T follicular helper cell (primary cell): ENCODE measurements around the gene R3HCC1L.
"Not testable (repeated sequence)": the region's sequence is repeated elsewhere in the genome, so short reads cannot be mapped to it uniquely, and the experiment has no call there.

Source experiments
- DNase-seq: peaks from one replicate; pipeline ENCODE4 v3.0.0-alpha.2; 2020; ENCODE audit warnings: low read depth

Gene R3HCC1L

DNA sequence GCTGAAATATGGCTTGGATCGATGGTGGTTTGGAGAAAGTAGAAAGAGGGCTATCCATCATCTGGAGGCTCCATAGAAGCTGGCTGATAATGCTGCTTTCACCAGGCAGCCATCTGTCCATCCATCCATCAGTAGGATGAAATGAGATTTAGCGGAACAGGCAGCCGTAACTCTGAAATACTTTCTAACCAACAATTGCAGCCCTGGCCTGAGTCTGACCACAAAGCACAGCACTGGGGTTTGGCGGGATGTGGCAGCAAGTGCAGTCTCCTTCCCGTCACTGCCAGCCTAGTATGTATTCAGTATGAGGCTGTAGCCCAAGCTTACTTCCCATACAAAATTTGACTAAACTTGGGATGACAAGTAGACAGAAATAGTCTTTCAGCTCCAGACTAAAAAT lies 38.0 kb downstream of the R3HCC1L start:
- no peak for DNase-seq

- no peak for DNase-seq
Measured at GRCh38 chr10:98173260-98173659, 38.8 kb downstream of the R3HCC1L start.

DNA sequence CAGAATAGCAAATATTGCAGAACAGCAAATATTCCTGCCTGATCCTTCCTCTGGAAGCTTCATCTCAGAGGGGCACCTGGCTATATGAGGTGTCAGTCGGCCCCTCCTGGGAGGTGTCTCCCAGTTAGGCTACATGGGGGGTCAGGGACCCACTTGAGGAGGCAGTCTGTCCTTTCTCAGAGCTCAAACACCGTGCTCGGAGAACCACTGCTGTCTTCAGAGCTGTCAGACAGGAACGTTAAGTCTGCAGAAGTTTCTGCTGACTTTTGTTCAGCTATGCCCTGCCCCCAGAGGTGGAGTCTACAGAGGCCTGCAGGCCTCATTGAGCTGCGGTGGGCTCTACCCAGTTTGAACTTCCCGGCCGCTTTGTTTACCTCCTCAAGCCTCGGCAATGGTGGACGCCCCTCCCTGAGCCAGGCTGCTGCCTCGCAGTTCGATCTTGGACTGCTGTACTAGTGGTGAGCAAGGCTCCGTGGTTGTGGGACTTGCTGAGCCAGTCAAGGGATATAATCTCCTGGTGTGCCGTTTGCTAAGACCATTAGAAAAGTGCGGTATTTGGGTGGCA lies 48.0 kb downstream of the R3HCC1L start:
- not testable (repeated sequence) for DNase-seq

DNA sequence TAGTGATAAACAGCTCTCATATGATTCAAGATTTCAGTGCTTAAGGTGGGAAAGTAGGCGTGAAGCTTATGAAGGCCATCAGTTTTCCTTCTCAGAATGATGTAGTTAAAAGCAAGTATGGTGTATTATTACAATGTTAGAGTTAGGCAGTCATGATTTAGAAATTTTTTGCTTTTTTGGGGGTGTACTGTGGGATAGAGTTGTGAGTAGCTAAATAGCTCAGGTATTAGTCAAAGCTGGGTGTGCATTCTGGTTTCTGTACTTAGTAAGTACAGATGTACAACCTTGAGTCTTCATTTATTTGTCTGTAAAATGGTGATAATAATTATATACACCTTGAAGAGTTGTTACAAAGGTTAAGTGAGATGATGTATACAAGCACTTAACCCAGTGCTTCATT lies 52.2 kb downstream of the R3HCC1L start:
- no peak for DNase-seq

GRCh38 chr10:98190773-98191172 lies 56.3 kb downstream of the R3HCC1L start:
- DNase-seq: not testable (repeated sequence)

DNA sequence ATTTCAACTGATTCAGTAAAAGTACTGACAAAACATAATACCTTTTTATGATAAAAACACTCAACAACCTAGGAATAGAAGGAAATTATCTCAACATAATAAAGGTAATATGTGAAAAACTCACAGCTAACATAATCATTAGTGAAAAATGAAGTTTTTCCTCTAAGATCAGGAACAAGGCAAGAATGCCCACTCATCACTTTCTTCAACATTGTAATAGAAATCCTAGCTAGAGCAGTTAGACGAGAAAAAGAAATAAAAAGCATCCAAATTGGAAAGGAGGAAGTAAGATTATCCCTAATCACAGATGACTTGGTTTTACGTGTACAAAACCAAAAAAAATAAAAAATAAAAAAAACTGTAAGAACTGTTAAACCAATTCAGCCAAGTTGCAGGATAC lies 58.6 kb downstream of the R3HCC1L start:
- no peak for DNase-seq

DNA sequence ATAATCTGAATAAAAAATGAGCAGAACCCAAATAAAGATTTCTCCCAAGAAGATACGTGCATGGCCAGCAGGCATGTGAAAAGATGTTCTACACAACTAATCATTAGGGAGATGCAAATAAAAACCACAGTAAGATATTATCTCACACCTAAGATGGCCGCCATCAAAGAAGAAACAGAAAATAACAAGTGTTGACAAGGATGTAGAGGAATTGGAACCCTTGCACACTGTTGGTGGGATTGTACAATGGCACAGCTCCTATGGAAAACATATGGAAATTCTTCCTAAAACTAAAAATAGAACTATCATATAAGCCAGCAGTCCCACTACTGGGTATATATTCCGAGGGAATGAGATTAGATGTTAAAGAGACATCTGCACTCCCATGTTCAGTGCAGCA lies 60.2 kb downstream of the R3HCC1L start:
- no peak for DNase-seq

- DNase-seq: no peak
Measured at GRCh38 chr10:98195120-98195519, 60.7 kb downstream of the R3HCC1L start.

- DNase-seq: no peak
Measured at GRCh38 chr10:98196985-98197384, 62.5 kb downstream of the R3HCC1L start.

- DNase-seq: no peak
Measured at GRCh38 chr10:98201760-98202159, 67.3 kb downstream of the R3HCC1L start.

DNA sequence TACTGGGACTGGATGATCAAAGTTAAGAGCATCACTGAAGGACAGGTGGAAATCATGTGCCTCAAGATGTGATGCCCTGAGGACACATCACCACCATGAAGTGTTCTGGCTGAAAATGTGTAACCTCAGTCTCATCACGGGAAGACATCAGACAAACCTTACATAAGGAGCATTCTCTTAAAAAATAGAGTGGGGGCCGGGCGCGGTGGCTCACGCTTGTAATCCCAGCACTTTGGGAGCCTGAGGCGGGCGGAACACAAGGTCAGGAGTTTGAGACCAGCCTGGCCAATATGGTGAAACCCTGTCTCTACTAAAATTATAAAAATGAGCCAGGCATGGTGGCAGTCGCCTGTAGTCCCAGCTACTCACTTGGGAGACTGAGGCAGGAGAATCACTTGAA lies 67.9 kb downstream of the R3HCC1L start:
- no peak for DNase-seq

DNA sequence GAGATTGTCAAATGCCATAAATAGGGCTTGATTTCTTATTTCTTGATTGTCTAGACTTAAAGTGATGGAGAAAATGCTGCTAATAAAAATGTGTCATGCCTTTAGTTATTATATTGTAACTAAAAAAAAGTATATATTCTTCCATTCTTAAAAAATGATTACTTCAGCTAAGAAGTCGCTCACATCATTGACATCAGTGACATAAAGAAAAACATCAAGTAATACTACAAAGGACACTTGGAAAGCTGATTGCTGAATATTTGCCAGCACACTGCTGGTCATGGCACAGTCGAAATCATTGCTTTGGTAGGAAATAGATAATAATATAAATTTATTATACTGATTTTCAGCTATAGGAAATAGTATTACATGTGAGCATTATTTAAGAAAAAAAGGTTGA lies 70.9 kb downstream of the R3HCC1L start:
- DNase-seq: no peak

- no peak for DNase-seq
Measured at GRCh38 chr10:98208925-98209324, 74.5 kb downstream of the R3HCC1L start.

DNA sequence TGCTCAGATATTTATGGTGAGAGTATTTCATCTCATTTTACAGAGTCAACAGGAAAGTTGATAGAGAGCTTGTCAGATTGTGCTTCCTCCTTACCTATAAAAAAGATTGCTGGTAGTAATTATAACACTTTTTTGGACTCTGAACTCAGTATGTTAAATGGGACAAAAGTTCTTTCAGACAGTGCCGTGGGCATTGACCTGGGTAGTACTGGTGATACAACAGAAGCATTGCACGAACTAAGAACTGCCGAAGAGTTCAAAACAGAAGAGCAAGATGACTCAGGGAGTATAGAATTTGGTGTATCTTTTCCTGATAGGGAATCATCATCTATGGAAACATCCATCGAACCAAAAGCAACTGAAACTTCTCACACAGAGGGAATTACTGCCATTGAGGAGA lies 75.0 kb downstream of the R3HCC1L start:
- DNase-seq: no peak

DNA sequence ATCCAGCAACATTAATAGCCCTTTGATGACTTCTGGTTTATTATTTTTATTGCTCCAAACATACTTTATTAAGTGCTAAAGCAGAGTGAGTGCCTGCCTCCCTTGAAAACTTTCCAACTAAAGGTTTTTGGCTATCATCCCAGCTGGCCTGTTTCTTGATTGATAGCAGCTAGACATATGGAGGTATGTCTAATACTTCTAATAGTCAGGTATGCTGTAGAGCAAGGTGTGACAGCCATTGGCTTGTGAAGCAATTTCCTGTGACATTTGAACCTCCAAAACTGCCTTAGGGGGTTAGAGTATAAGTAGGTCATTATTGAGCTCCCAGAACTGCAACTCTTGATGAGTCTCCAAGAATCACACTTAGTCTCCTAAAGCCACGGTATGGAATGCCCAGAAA lies 77.7 kb downstream of the R3HCC1L start:
- no peak for DNase-seq

DNA sequence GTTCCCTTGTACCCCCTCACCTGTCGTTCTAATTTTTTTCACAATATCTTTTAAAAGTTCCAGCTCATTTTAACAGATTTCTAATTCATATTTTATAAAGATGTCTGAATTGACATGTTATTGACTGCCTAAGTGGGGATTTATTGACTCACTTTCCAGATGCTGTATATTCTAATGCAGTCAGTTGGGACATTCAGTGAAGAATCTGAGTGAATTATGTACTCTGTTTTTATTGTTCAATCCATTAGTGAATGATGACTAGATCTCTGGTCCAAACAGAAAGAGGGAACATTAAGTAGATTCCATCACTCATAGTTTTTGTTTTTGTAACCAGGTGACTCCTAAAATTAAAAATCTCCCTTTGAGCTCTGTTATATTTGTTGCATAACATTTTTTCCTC lies 79.3 kb downstream of the R3HCC1L start:
- no peak for DNase-seq

DNA sequence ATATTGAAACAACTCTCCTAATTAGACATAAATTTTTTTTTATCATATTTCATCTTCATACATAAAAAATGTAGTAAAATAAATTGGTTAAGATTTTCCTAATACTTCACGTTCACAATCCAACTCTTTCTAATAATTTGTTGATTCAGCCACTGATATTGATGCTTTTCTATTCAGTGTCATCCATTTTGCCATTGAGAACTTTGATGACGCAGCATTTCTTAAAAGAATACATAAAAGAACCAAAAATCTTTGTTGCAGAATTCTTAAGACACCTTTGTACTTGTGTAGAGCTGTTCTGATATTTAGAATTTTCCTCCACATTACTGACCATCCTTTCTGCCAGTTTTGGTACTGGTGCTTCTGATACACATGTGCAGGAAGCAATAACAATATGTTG lies 80.9 kb downstream of the R3HCC1L start:
- no peak for DNase-seq

DNA sequence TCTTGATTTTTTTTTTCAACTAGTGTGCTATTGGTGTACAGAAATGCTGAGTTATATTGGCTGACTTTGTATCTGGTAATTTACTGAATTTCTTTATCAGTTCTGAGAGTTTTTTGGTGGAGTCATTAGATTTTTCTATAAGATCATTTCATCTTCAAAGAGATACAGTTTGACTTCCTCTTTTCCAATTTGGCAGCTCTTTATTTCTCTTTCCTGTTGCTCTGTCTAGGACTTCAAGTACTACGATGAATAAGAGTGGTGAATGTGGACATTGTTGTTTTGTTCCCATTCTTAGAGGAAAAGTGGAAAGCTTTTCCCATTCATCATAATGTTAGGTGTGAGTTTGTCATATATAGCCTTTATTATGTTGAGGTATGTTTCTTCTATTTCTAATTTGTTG lies 83.3 kb downstream of the R3HCC1L start:
- no peak for DNase-seq

DNA sequence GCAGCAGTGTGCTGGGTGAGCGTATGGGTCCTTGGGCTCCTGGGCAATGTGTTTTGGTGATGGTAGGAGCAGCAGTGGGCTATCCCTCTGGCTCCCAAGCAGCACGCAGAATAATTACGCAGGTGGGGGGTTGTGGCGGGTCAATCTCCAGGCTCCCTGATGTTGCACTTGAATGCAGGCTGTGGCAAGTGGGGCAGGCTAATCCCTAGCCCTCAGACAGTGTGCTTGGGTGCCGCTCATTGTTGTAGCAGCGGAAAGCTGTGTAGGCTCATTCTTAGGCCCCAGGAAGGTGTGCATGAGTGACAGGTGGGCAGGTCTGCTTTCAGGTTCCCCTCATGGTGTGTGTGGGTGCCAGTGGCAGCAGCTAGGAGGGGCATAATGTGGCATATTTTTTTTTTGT lies 89.4 kb downstream of the R3HCC1L start:
- DNase-seq: no peak

DNA sequence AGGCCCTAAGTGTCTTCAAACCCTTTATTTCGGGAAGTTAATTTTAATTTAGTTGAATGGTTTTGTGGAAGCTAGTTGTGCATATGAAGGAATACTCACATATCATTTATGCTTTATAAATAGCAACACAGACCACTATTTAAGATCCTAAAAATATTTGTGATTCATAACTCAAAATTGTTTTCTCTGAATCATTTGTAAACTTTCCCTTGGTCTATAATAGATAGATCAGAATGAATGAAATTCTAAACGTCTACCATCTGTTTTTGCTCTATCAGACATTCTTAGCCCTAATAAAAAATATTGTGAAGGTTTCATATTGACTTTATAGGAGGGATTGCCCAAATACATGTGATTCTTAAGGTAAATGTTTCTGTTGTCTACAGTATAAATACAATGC lies 90.1 kb downstream of the R3HCC1L start:
- no peak for DNase-seq

DNA sequence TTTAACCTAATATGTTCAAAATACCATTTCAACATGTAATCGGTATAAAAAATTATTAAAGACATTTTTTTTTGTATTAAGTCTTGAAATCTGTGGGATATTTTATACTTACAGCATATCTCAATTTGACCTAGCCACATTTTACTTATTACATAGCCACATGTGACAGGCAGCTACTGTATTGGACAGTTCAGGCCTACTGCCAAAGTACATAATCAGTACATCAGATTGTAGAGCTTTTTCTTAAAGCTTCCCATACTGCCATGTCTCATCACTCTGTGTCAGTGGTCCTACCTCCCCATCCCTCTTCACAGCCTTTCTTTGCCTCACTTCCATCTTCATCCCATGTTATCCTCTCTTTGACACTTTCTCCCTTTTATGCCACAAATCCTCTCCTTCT lies 90.5 kb downstream of the R3HCC1L start:
- DNase-seq: no peak

GRCh38 chr10:98226508-98227144 lies 92.2 kb downstream of the R3HCC1L start:
- DNase-seq: no peak

- not testable (repeated sequence) for DNase-seq
Measured at GRCh38 chr10:98227713-98228112, 93.3 kb downstream of the R3HCC1L start.

DNA sequence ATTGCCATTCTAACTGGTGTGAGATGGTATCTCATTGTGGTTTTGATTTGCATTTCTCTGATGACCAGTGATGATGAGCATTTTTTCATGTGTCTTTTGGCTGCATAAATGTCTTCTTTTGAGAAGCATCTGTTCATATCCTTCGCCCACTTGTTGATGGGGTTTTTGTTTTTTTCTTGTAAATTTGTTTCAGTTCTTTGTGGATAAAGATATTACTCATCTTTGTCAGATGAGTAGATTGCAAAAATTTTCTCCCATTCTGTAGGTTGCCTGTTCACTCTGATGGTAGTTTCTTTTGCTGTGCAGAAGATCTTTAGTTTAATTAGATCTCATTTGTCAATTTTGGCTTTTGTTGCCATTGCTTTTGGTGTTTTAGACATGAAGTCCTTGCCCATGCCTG lies 93.8 kb downstream of the R3HCC1L start:
- not testable (repeated sequence) for DNase-seq
